ENCODE results near the gene MATK.

Gene MATK

DNA sequence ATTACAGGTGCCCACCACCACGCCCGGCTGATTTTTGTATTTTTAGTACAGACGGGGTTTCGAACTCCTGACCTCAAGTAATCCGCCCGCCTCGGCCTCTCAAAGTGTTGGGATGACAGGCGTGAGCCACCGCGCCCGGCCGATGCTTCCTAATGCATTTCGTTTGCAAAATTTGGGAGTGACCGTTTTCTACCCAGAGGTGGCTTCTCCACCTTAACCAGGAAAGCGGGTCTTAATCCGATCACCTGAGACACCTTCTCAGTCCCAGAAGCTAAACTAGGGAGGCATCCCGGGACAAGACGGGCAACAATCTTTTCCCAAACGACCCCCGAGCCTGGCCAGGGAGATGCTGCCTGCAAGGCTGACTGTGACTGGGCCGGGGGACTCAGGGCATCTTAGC, 14.8 kb upstream of the MATK start:
- Histone ChIP-seq H3K27me3 (replicated peaks; ENCODE audit: control insufficient read depth, insufficient read depth, low read length) (no peaks in the 10 kb centered on the region), H3K4me3 (replicated peaks; ENCODE audit: low read depth, low read length) (no peak overlapping the region), H3K36me3 (ENCODE audit: control insufficient read depth, insufficient read depth, low read length) (no peaks in the 10 kb centered on the region)
- no peak for DNase-seq (ENCODE audit: extremely low read depth, insufficient read length)
- no peak for TF ChIP-seq CTCF (IDR thresholded peaks at IDR 0.05; ENCODE audit: insufficient read depth, low read length, poor library complexity, severe bottlenecking)

GRCh38 chr19:3798137-3798536, 12.0 kb upstream of the MATK start:
- Histone ChIP-seq H3K36me3 (ENCODE audit: control insufficient read depth, insufficient read depth, low read length) (no peaks in the 10 kb centered on the region), H3K4me3 (replicated peaks; ENCODE audit: low read depth, low read length) (no peak overlapping the region), H3K27me3 (replicated peaks; ENCODE audit: control insufficient read depth, insufficient read depth, low read length) (no peaks in the 10 kb centered on the region)
- DNase-seq (ENCODE audit: extremely low read depth, insufficient read length) = no peak
- no peak for TF ChIP-seq CTCF (IDR thresholded peaks at IDR 0.05; ENCODE audit: insufficient read depth, low read length, poor library complexity, severe bottlenecking)

- Histone ChIP-seq H3K36me3 (ENCODE audit: control insufficient read depth, insufficient read depth, low read length) (no peaks in the 10 kb centered on the region), H3K4me3 (replicated peaks; ENCODE audit: low read depth, low read length) (no peak overlapping the region), H3K27me3 (replicated peaks; ENCODE audit: control insufficient read depth, insufficient read depth, low read length) (no peaks in the 10 kb centered on the region)
- DNase-seq (ENCODE audit: extremely low read depth, insufficient read length) = no peak
- TF ChIP-seq CTCF (IDR thresholded peaks at IDR 0.05; ENCODE audit: insufficient read depth, low read length, poor library complexity, severe bottlenecking) = no peak
Observed at GRCh38 chr19:3796358-3796757, 10.2 kb upstream of the MATK start.

DNA sequence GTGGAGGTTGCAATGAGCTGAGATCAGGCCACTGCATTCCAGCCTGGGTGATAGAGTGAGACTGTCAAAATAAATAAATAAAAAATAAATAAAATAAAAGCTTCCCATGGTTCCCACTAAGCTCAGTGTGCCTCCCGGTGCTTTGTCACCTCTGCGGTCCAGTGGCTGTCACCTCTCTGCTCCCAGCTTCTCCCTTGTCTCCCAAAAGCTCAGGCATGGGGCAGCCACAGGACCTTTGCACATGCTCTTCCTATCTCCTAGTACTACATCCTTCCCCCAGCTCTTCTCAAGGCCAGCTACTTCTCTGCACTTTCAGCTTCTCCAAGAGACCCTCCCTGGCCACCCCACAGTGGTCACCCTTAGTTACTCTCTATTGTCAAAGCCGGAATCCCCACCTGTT, 7.6 kb upstream of the MATK start:
- H3K4me3 ChIP-seq (replicated peaks; ENCODE audit: low read depth, low read length) = no peak overlapping the region
- H3K36me3 ChIP-seq (ENCODE audit: control insufficient read depth, insufficient read depth, low read length) = no peaks in the 10 kb centered on the region
- DNase-seq (ENCODE audit: extremely low read depth, insufficient read length) = no peak
- TF ChIP-seq CTCF (IDR thresholded peaks at IDR 0.05; ENCODE audit: insufficient read depth, low read length, poor library complexity, severe bottlenecking) = no peak
- H3K27me3 ChIP-seq (replicated peaks; ENCODE audit: control insufficient read depth, insufficient read depth, low read length) = no peaks in the 10 kb centered on the region

DNA sequence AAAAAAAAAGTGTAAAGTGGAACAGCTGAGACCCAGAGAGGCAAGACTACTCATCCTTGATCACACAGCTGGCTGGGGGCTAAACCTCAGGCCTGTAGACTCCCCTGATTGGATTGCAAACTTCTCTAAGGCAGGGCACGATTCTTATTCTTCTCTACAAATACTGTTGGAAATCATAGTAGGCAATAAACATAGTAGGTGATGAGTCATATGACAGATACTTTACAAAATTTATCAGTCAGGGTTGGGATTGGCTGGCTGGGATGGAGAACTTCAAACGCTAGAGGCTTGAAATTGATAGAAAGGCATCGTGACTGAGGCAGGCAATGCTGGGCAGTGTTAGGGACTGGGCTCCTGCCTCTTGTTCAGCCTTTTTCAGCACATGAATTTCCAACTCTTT, 5.9 kb upstream of the MATK start:
- H3K36me3 ChIP-seq (ENCODE audit: control insufficient read depth, insufficient read depth, low read length) = no peaks in the 10 kb centered on the region
- no peak overlapping the region for H3K4me3 ChIP-seq (replicated peaks; ENCODE audit: low read depth, low read length)
- H3K27me3 ChIP-seq (replicated peaks; ENCODE audit: control insufficient read depth, insufficient read depth, low read length) = no peaks in the 10 kb centered on the region
- no peak for TF ChIP-seq CTCF (IDR thresholded peaks at IDR 0.05; ENCODE audit: insufficient read depth, low read length, poor library complexity, severe bottlenecking)
- DNase-seq (ENCODE audit: extremely low read depth, insufficient read length) = no peak

GRCh38 chr19:3790941-3791340, 4.8 kb upstream of the MATK start:
- no peaks in the 10 kb centered on the region for H3K36me3 ChIP-seq (ENCODE audit: control insufficient read depth, insufficient read depth, low read length)
- H3K27me3 ChIP-seq (replicated peaks; ENCODE audit: control insufficient read depth, insufficient read depth, low read length) = no peaks in the 10 kb centered on the region
- H3K4me3 ChIP-seq (replicated peaks; ENCODE audit: low read depth, low read length) = no peak overlapping the region
- no peak for TF ChIP-seq CTCF (IDR thresholded peaks at IDR 0.05; ENCODE audit: insufficient read depth, low read length, poor library complexity, severe bottlenecking)
- DNase-seq (ENCODE audit: extremely low read depth, insufficient read length) = no peak

All from GM06990 (cell line).